NCI-H187 treated with DMSO at 0.1 percent for 48 hours (cell line): ENCODE data around the gene GBP7.
A peak's percentile ranks its signal among the peaks of the same experiment; 100 is the strongest.
"Not testable (repeated sequence)": the region's sequence is repeated elsewhere in the genome, so short reads cannot be mapped to it uniquely, and the experiment has no call there.

Source experiments
- DNase-seq: peaks from one replicate; lab custom pipeline; 2025; lab: John Stamatoyannopoulos, UW

Gene GBP7

GRCh38 chr1:89175601-89176256, at the start of gene GBP7:
Gene GBP7 (minus strand): TSS chr1:89176003. CDS start chr1:89171935, 4,068 bp downstream.
- no peak for DNase-seq

- DNase-seq = no peak
These were observed 45.5 kb upstream of the GBP7 start for GRCh38 chr1:89221341-89221740.

- not testable (repeated sequence) for DNase-seq
These were observed 44.0 kb upstream of the GBP7 start for GRCh38 chr1:89219851-89220250.

- DNase-seq = not testable (repeated sequence)
These were observed 43.1 kb upstream of the GBP7 start for GRCh38 chr1:89218941-89219340.

GRCh38 chr1:89213347-89213746, 37.5 kb upstream of the GBP7 start:
- no peak for DNase-seq

GRCh38 chr1:89211035-89211634, 35.3 kb upstream of the GBP7 start:
- DNase-seq = no peak

GRCh38 chr1:89206373-89206772, 30.6 kb upstream of the GBP7 start:
- DNase-seq = no peak

- peak; percentile 21 for DNase-seq
These were observed 27.4 kb upstream of the GBP7 start for GRCh38 chr1:89203166-89203565.

GRCh38 chr1:89201106-89201794, 25.4 kb upstream of the GBP7 start:
- no peak for DNase-seq

GRCh38 chr1:89200663-89201062, 24.9 kb upstream of the GBP7 start:
- DNase-seq = no peak

GRCh38 chr1:89199525-89200031, 23.8 kb upstream of the GBP7 start:
- no peak for DNase-seq

GRCh38 chr1:89198491-89199072, 22.8 kb upstream of the GBP7 start, which contains the start of gene GBP4:
Gene GBP4 (minus strand): TSS chr1:89198942. CDS start chr1:89198834, 108 bp downstream.
- DNase-seq = no peak

- DNase-seq = no peak
These were observed 22.3 kb upstream of the GBP7 start for GRCh38 chr1:89198081-89198480.

- DNase-seq = no peak
These were observed 19.7 kb upstream of the GBP7 start for GRCh38 chr1:89195476-89195875.

GRCh38 chr1:89191314-89191713, 15.5 kb upstream of the GBP7 start:
- no peak for DNase-seq

- no peak for DNase-seq
These were observed 14.2 kb upstream of the GBP7 start for GRCh38 chr1:89190017-89190416.

- DNase-seq = no peak
These were observed 3.5 kb upstream of the GBP7 start for GRCh38 chr1:89179343-89179742.

GRCh38 chr1:89176971-89177370, 1.2 kb upstream of the GBP7 start:
- no peak for DNase-seq

GRCh38 chr1:89174491-89174890, 1.3 kb downstream of the GBP7 start:
- DNase-seq = no peak

- DNase-seq = no peak
These were observed 3.2 kb downstream of the GBP7 start for GRCh38 chr1:89172468-89173143.

GRCh38 chr1:89171067-89171438, 4.8 kb downstream of the GBP7 start:
- no peak for DNase-seq
